Raji (cell line): ENCODE data around the gene RPL36AL.

Experiments used
- POLR2A ChIP-seq: IDR thresholded peaks from 2 replicates; pipeline ENCODE4 v1.6.1; 2011; ENCODE audit warnings: low read depth, low read length, control low read depth; ENCODE audit not compliant: insufficient read depth

Gene RPL36AL

DNA sequence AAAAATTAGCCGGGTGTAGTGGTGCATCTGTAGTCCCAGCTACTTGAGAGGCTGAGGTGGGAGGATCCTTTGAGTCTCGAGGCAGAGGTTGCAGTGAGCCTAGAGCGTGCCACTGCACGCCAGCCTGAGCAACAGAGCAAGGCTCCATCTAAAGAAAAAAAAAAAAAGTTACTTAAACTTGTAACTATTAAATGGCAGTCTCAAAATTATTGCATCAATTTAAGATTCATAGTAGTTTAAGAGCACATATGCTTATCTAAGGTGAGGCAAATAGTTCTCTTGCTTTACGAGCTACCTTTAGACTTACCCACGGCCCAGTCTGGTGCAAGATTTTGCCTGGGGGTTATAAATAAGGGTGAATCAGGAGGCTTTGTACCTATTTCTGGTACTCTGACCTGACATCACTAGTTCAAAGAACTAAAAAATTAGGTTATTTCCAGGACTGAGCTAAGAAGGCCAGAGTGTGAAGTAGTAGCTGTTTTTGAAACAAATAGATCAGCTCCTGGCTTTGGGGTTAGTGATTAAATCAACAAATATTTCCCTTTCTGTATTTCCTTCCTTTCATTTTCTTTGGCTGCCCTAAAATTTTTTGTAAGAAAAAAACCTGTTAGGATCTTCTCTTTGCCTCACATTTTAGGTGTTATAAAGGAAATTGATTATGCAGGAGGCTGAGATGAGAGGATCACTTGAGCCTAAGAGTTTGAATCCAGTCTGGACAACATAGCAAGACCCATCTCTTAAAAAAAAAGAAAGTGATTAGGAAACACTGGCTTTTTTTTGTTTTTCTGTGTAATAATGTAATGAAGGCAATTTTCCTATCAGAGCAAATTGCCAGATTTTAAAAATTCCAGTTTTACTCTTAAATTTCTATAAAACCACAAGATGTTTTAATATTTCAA lies 3.8 kb upstream of the RPL36AL start:
- TF ChIP-seq POLR2A = no peak; the same call in 1 of the 2 replicates

DNA sequence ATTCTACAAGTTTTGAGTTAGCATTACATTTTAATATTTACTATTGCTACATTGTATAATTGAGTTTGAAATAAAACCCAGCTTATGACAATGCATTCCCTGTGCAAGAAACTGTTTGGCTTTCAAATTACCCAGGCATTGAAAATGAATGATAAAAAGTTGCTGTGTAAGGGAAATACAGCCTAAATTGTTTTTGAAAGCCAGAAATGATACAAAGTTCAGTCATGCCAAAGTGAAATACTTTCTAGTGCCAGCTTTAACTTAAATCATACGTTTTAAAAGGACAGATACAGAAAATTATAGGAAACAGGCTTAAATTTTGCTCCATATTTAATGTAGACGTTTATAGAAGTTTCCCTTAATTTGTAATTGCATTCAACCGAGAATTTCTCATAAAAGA lies 3.0 kb upstream of the RPL36AL start:
- TF ChIP-seq POLR2A = no peak

DNA sequence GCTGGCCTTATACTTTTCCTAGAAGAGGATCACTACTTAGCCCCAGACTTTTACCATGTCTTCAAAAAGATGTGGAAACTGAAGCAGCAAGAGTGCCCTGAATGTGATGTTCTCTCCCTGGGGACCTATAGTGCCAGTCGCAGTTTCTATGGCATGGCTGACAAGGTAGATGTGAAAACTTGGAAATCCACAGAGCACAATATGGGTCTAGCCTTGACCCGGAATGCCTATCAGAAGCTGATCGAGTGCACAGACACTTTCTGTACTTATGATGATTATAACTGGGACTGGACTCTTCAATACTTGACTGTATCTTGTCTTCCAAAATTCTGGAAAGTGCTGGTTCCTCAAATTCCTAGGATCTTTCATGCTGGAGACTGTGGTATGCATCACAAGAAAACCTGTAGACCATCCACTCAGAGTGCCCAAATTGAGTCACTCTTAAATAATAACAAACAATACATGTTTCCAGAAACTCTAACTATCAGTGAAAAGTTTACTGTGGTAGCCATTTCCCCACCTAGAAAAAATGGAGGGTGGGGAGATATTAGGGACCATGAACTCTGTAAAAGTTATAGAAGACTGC lies 1.7 kb upstream of the RPL36AL start:
- TF ChIP-seq POLR2A = no peak

DNA sequence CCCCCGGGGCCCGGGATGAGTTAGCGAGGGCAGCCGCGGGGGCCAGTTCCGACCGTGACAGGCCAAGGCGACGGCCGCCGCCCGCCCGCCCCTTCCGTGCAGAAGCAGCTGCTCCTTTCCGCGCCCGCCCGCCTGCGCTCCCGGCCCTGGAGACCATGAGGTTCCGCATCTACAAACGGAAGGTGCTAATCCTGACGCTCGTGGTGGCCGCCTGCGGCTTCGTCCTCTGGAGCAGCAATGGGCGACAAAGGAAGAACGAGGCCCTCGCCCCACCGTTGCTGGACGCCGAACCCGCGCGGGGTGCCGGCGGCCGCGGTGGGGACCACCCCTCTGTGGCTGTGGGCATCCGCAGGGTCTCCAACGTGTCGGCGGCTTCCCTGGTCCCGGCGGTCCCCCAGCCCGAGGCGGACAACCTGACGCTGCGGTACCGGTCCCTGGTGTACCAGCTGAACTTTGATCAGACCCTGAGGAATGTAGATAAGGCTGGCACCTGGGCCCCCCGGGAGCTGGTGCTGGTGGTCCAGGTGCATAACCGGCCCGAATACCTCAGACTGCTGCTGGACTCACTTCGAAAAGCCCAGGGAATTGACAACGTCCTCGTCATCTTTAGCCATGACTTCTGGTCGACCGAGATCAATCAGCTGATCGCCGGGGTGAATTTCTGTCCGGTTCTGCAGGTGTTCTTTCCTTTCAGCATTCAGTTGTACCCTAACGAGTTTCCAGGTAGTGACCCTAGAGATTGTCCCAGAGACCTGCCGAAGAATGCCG lies 872 bp upstream of the RPL36AL start:
- no peak for TF ChIP-seq POLR2A

DNA sequence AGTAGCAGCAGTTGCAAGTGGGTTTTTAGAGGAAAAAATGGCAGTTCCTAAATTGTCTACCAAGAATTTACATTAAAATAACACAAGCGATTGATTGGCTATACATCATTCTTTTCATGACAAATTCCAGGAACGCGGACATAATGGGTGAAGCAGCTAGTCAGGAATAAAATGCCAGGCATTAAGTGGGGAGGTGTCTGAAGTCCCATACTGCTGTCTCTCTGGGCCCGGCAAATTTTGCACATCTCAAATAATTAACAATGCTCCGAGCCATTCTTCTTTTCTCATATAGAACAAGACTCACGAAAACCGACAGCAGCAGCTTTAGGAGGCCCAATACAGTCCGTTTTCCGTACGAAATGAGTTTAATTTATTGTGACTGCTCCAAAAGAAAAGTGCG lies 696 bp downstream of the RPL36AL start:
- TF ChIP-seq POLR2A = no peak

DNA sequence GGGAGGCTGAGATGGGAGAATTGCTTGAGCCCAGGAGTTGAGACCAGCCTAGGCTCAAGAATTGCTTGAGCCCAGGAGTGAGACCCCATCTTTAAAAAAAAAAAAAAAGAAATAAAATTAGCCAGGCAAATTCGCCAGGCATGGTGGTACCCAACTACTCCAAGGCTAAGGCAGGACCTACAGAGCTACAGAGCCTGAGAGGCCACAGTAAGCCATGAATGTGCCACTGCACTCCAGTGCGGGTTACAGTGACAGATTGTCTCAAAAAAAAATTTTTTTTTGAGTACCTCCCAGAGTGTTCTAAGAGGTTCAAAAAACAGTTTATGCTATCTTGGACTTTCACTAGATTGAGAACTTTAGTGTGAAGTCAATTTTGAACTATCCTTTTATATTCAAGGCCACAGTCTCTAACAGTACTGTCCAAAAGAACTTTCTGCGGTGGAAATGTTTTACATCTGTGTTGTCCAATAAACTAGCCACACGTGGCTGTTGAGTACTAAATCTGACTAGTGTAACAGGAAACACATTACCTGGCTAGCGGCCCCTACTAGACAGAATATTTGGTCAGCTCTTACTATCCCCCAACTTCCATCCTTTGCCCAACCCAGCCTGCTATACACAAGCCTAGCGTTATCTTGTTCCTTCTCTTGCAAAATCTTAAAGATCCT lies 2.4 kb downstream of the RPL36AL start:
- no peak for TF ChIP-seq POLR2A

DNA sequence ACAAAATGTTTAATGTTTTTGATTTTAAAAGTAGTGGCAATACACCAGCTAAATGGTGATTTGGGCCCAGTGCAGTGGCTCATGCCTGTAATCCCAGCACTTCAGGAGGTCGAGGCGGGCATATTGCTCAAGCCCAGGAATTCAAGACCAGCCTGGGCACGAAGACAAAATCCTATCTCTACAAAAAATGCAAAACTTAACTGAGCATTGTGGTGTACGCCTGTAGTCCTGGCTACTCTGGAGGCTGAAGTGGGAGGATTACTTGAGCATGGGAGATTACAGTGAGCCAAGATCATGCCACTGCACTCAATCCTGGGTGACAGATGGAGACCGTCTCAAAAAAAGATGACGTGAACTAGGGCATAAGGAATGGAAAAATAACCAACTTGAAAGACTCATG lies 4.7 kb downstream of the RPL36AL start:
- no peak for TF ChIP-seq POLR2A

DNA sequence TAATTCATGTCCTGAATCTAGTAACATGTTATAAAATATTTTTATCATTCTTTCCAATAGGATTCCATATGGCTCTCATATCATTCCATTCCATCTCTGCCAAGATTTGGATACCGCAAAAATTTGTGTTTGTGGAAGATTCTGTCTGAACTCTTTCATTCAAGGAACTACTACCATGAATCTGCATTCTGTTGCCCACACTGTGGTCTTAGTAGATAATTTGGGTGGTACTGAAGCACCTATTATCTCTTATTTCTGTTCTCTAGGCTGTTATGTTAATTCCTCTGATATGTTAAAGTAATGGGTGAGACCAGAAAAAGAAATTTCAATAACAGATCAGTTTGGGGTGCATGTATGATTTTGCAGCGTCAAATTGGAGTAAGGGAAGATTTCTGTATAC lies 6.2 kb downstream of the RPL36AL start:
- no peak for TF ChIP-seq POLR2A

DNA sequence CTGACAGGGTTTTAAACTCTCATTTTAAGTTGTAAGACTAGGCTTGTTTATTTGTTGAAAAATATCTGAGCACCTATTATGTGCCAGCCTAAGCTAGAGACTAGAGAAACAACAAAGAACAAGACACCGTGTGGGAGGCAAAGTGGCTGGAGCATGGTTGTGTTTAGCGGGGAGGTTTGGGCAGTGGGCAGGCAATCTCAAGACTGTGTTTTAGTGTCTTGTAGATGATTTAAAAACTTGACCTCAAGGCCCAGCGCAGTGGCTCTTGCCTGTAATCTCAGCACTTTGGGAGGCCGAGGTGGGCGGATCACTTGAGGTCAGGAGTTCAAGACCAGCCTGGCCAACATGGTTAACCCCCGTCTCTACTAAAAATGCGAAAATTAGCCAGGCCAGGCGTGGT lies 7.8 kb downstream of the RPL36AL start:
- no peak for TF ChIP-seq POLR2A

DNA sequence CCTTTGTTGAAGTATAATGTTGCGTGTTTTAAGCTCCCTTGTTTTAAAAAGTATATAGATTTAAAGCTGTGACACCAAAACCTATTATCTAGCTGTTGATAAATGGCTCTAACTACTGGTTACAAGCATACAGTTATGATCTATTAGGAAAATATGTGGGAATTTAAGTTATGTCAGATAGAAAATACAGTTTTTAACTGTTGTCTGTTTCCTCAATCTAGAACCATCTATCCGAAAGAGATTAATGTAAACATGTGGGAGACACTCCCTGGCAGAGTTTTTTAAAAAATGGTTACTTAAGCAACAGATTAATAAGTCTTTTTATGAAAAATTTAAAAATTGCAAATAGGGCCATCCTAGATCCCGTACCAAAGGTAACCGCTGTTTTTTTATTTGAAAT lies 8.2 kb downstream of the RPL36AL start:
- TF ChIP-seq POLR2A = no peak

DNA sequence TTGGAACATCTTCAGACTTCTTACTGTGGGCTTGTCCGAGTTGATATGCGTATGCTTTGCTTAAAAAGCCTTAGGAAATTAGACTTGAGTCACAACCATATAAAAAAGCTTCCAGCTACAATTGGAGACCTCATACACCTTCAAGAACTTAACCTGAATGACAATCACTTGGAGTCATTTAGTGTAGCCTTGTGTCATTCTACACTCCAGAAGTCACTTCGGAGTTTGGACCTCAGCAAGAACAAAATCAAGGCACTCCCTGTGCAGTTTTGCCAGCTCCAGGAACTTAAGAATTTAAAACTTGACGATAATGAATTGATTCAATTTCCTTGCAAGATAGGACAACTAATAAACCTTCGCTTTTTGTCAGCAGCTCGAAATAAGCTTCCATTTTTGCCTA lies 12.8 kb downstream of the RPL36AL start:
- TF ChIP-seq POLR2A = no peak

DNA sequence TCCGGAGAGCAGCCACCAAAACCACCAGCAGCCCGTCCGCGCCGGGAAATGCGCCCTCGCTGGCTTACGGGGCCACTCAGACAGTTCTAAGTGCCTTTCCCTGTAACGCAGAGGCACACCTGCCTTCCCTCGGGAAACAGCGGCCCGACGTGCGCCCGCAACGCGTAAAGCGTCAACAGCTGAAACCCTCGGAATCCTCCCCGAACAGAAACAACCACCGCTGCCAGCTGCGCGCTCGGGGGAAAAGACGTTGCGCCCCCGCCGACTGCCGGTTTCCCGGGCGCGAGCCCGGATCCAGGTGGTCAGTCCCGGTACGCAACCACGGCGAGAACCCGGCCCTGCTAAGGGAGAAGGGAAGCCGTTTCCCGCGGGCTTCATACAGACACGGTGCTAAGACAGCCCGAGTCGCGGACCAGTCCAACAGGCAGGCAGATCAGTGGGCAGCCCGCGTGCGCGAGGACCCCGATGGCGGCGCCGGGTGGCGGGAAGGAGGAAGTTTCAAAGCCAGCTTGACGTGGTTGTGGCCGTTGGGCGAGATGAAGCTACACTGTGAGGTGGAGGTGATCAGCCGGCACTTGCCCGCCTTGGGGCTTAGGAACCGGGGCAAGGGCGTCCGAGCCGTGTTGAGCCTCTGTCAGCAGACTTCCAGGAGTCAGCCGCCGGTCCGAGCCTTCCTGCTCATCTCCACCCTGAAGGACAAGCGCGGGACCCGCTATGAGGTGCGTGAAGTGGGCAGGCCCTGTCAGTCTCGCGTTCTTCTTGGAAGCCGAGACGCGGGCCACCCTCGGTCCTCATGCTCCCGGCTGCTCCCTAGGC lies 21.7 kb downstream of the RPL36AL start, which contains the start of gene LRR1:
TSS of gene LRR1 (plus strand) at position 456 of the 816 bp plus-strand sequence. CDS start at position 537, 81 bp downstream.
- TF ChIP-seq POLR2A = peak; percentile 88

DNA sequence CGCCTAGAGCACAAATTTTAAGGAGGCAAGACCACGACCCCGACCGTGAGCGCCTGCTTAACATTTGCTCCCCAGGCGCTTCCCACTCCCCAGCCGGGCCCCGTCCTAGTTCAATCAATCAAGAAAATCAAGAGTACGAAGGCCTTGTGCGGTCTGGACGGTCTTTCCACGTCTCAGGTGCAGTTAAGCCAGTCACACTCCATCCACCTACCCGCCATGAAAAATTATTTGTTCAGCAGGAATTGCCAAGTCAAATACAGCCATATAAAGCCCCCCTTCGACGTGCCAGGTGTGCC lies 22.3 kb downstream of the RPL36AL start:
- no peak for TF ChIP-seq POLR2A

DNA sequence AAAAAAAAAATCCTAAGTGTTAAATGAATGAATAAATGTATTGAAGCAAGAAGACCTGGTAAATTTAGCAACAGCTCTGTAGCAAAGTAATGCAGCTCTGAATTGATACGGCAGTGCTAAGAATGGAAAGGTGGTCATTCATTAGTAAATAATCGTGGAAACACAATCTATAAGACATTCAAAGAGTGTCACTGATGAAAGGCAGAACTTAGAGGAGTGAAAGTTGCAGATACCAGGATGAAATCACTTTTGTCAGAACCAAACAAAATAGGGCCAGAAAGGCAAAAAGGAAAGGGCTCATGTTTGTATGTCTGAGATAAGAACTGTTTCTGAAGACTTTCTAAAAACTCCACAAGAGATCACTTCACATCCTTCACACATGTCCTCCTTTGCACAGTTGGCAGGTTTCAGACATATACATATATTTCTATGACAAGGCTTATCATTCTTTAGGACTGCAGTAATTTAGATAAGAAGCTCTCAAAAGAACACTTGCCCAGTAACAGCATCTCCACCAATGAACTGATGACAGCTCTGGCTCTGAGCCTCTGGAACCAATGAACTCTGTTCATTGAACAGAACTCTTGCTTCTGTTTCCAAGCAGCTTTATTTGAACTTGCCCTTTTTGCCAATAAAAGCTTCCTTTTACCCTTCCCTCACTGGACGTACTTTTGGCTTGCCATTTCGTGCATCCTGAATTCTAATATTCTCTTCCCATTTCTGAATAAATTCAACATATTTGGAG lies 25.9 kb downstream of the RPL36AL start:
- no peak for TF ChIP-seq POLR2A
